HCT116 (cell line): ENCODE measurements around the gene MCL1. TPM values are rescaled to one million over a fixed set of nuclear protein-coding genes. Genes with fewer than 3 reads are reported as not detected.
A peak's percentile ranks its signal among the peaks of the same experiment; 100 is the strongest.

Experiments used
- ATAC-seq: fragments of 200-7000 bp; cut with Tn5 transposase; 2 replicates; pipeline ENCODE4 v1.9.1; 2020; ENCODE audit warnings: mild to moderate bottlenecking, moderate library complexity
- BruUV-seq: library from RNA; stranded (reverse); fragments of 400-500 nt; replicated peaks from 2 replicates; lab custom pipeline; 2021; lab: Mats Ljungman, UMichigan
- CTCF ChIA-PET: fragments of 300-600 bp; sonication (Branson Sonifier 250); formaldehyde crosslinking; loops from one replicate; lab custom pipeline; 2021; ENCODE audit warnings: antibody characterized with exemption; lab: Charles Lee
- POLR2A ChIA-PET: fragments of 300-600, 350-600 bp; sonication (Branson Sonifier 250); formaldehyde crosslinking; loops from one replicate; lab custom pipeline; 2021; ENCODE audit warnings: antibody characterized with exemption; lab: Charles Lee
- RAD21 ChIA-PET, 2 experiments: fragments of 300-600 bp; sonication (Branson Sonifier 250); formaldehyde crosslinking; loops; one replicate each; lab custom pipeline; 2023; ENCODE audit warnings: low total read pairs in 2 of 2; ENCODE audit not compliant: uncharacterized antibody in 2 of 2, unreplicated experiment in 2 of 2, low non-redundant PET in 1 of 2; lab: Charles Lee
- DNase-seq: peaks from one replicate; pipeline ENCODE4 v3.0.0-alpha.2; 2010; ENCODE audit warnings: low read depth, low spot score
- H2AFZ ChIP-seq: fragments of 200-600 bp; shearing (Covaris generic), sonication (generic); 2 replicates; pipeline ENCODE4 v1.6.1; 2017; ENCODE audit warnings: low read depth, mixed run types, mixed read lengths, antibody characterized with exemption, low read length; ENCODE audit not compliant: poor library complexity, severe bottlenecking
- H3K27ac ChIP-seq: 2 replicates; pipeline ENCODE4 v1.5.1; 2012; ENCODE audit warnings: low read depth, low read length
- H3K27me3 ChIP-seq: fragments of 200-600 bp; sonication (generic); 2 replicates; pipeline ENCODE4 v1.6.1; 2016; ENCODE audit warnings: mixed run types, low read length, mixed read lengths; ENCODE audit not compliant: insufficient read depth
- H3K36me3 ChIP-seq, 2 experiments: fragments of 200-500 bp in 1 of 2; fragments of 200-600 bp in 1 of 2; sonication (Bioruptor generic) in 1 of 2; sonication (generic) in 1 of 2; 2 replicates each; pipeline versions ENCODE4 v1.5.1 to v1.6.1; 2014 to 2016; ENCODE audit warnings: low read length in 2 of 2, inconsistent platforms in 1 of 2, mixed read lengths in 1 of 2, mixed run types in 1 of 2; ENCODE audit not compliant: insufficient read depth in 2 of 2, control insufficient read depth in 1 of 2
- H3K4me1 ChIP-seq, 2 experiments: fragments of 200-600 bp in 1 of 2; sonication (generic) in 1 of 2; 2 replicates each; pipeline versions ENCODE4 v1.5.1 to v1.6.1; 2012 to 2017; ENCODE audit warnings: low read length in 2 of 2, inconsistent platforms in 1 of 2, mild to moderate bottlenecking in 1 of 2, mixed read lengths in 1 of 2, mixed run types in 1 of 2, moderate library complexity in 1 of 2; ENCODE audit not compliant: insufficient read depth in 2 of 2, control insufficient read depth in 1 of 2
- H3K4me2 ChIP-seq: fragments of 200-600 bp; sonication (generic); 2 replicates; pipeline ENCODE4 v1.6.1; 2017; ENCODE audit warnings: mixed run types, low read length, mixed read lengths
- H3K4me3 ChIP-seq, 2 experiments: fragments of 200-600 bp in 1 of 2; sonication (generic) in 1 of 2; replicated peaks in 1 of 2; 2 replicates each; pipeline ENCODE4 v1.5.1; 2011 to 2016; ENCODE audit warnings: low read length in 2 of 2, control low read depth in 1 of 2, low read depth in 1 of 2, mild to moderate bottlenecking in 1 of 2, mixed read lengths in 1 of 2, mixed run types in 1 of 2
- H3K79me2 ChIP-seq: fragments of 200-600 bp; sonication (generic); 2 replicates; pipeline ENCODE4 v1.6.1; 2017; ENCODE audit warnings: mild to moderate bottlenecking, mixed run types, low read length, moderate library complexity, mixed read lengths; ENCODE audit not compliant: insufficient read depth
- H3K9ac ChIP-seq: fragments of 200-600 bp; sonication (generic); 2 replicates; pipeline ENCODE4 v1.6.1; 2016; ENCODE audit warnings: low read length, mixed read lengths
- H3K9me2 ChIP-seq: fragments of 200-600 bp; sonication (generic), shearing (Covaris generic); 2 replicates; pipeline ENCODE4 v1.6.1; 2017; ENCODE audit warnings: mixed run types, mild to moderate bottlenecking, moderate library complexity; ENCODE audit not compliant: insufficient read depth
- H3K9me3 ChIP-seq, 2 experiments: fragments of 200-500 bp in 1 of 2; fragments of 200-600 bp in 1 of 2; sonication (Bioruptor generic) in 1 of 2; sonication (generic) in 1 of 2; 2 replicates each; pipeline ENCODE4 v1.6.1; 2014 to 2017; ENCODE audit warnings: low read length in 2 of 2, mixed read lengths in 2 of 2, inconsistent platforms in 1 of 2, low read depth in 1 of 2, mild to moderate bottlenecking in 1 of 2, mixed run types in 1 of 2, moderate library complexity in 1 of 2; ENCODE audit not compliant: control insufficient read depth in 1 of 2, insufficient read depth in 1 of 2
- H4K20me1 ChIP-seq: fragments of 200-600 bp; sonication (generic), shearing (Covaris generic); 2 replicates; pipeline ENCODE4 v1.6.1; 2017; ENCODE audit warnings: mixed run types, mild to moderate bottlenecking, moderate library complexity; ENCODE audit not compliant: insufficient read depth
- CEBPB ChIP-seq: IDR thresholded peaks from 2 replicates; pipeline ENCODE4 v1.6.1; 2012; ENCODE audit warnings: low read depth
- EGR1 ChIP-seq: IDR thresholded peaks from 2 replicates; pipeline ENCODE4 v1.6.1; 2012; ENCODE audit warnings: low read depth
- EZH2 ChIP-seq: fragments of 200-600 bp; sonication (generic); IDR thresholded peaks from 2 replicates; pipeline ENCODE4 v1.6.1; 2017; ENCODE audit warnings: antibody characterized with exemption, mixed run types
- EZH2phosphoT487 ChIP-seq: fragments of 200-600 bp; IDR thresholded peaks from 2 replicates; pipeline ENCODE4 v1.6.1; 2018; ENCODE audit warnings: antibody characterized with exemption, borderline replicate concordance
- FOSL1 ChIP-seq: IDR thresholded peaks from 2 replicates; pipeline ENCODE4 v1.6.1; 2012; ENCODE audit warnings: low read depth
- JUND ChIP-seq: IDR thresholded peaks from 2 replicates; pipeline ENCODE4 v1.6.1; 2012
- POLR2A ChIP-seq: IDR thresholded peaks from 2 replicates; pipeline ENCODE4 v1.7.0; 2011; ENCODE audit warnings: borderline replicate concordance; ENCODE audit not compliant: insufficient read depth, insufficient read length; ENCODE audit errors: extremely low read depth
- POLR2AphosphoS5 ChIP-seq: IDR thresholded peaks from 2 replicates; pipeline ENCODE4 v1.6.1; 2011; ENCODE audit warnings: mild to moderate bottlenecking, low read depth, low read length, moderate library complexity
- RAD21 ChIP-seq: IDR thresholded peaks from 2 replicates; pipeline ENCODE4 v1.6.1; 2012; ENCODE audit warnings: low read depth, mild to moderate bottlenecking
- SIN3A ChIP-seq: IDR thresholded peaks from 2 replicates; pipeline ENCODE4 v1.6.1; 2012; ENCODE audit warnings: low read depth
- SP1 ChIP-seq: IDR thresholded peaks from 2 replicates; pipeline ENCODE4 v1.6.1; 2012; ENCODE audit warnings: low read depth
- SRF ChIP-seq: IDR thresholded peaks from 2 replicates; pipeline ENCODE4 v1.6.1; 2012; ENCODE audit warnings: low read depth
- TCF7L2 ChIP-seq: IDR thresholded peaks from 2 replicates; pipeline ENCODE4 v1.7.0; 2011; ENCODE audit warnings: borderline replicate concordance, inconsistent platforms; ENCODE audit not compliant: insufficient read depth, insufficient read length; ENCODE audit errors: extremely low read depth
- YY1 ChIP-seq: IDR thresholded peaks from 2 replicates; pipeline ENCODE4 v1.6.1; 2011; ENCODE audit warnings: low read length, low read depth, moderate library complexity, mild to moderate bottlenecking; ENCODE audit not compliant: insufficient replicate concordance; ENCODE audit errors: extremely low read depth
- ZFX ChIP-seq: fragments of 450-650 bp; IDR thresholded peaks from 2 replicates; pipeline ENCODE4 v1.6.1; 2017
- intact Hi-C: fragments of 100-400 bp; cut with micrococcal nuclease; formaldehyde crosslinking; loops from 2 replicates; pipeline ENCODE4 v1.10.0; 2022
- total RNA-seq: library from RNA; stranded (reverse); gene quantifications from one replicate; pipeline ENCODE4 v1.2.1, GENCODE V29; 2021; ENCODE audit not compliant: unreplicated experiment
- TF ChIP-seq, protein P1 (sequence below): IDR thresholded peaks from 2 replicates; pipeline ENCODE4 v1.6.1; 2012
- TF ChIP-seq, protein P2 (sequence below): IDR thresholded peaks from 2 replicates; pipeline ENCODE4 v1.6.1; 2012
- TF ChIP-seq, protein P3 (sequence below): IDR thresholded peaks from 2 replicates; pipeline ENCODE4 v1.6.1; 2011; ENCODE audit warnings: mild to moderate bottlenecking, low read length, moderate library complexity; ENCODE audit not compliant: insufficient replicate concordance; ENCODE audit errors: extremely low read depth

The MCL1 gene
- total RNA-seq, 1 experiment from 2014 or later = 146 TPM

- CTCF ChIA-PET = interaction anchor here (0.6 to 1.7 kb wide), 2 partner anchors 25 to 72 kb away, joined by 3 to 4 read pairs; partner anchors contain the start of gene MCL1
- intact Hi-C loops = no loop called here
These were observed 24.8 kb upstream of the MCL1 start for GRCh38 chr1:150604226-150604588.

DNA sequence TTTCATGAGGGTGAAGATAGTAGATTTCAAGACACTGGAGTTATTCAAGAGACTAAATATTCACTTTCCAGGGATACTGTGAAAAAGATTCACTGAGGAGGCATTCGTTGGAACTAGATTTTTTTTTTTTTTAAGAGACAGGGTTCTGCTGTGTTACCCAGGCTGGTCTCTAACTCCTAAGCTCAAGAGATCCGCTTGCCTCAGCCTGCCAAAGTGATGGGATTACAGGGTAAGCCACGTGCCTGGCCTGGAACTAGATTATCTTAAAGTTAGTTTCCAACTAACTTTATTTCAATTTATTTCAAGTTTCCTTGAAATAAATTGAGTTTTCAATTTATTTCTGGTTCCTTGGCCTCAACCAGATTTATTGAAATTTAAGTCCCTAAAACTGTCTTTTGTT, 24.3 kb upstream of the MCL1 start:
- ATAC-seq = no peak
- POLR2A ChIA-PET = interaction anchor here (0.6 to 3.5 kb wide), 5 partner anchors 11 to 894 kb away, joined by 3 to 31 read pairs (median 5); partner anchors contain the start of genes ENSA and MCL1

More at GRCh38 chr1:150604226-150604588, 24.8 kb upstream of the MCL1 start:
- peaks cover 20 to 36% of the 10 kb centered on the region in 2 experiments for H3K4me1 ChIP-seq
- no peaks in the 10 kb centered on the region for H3K27me3 ChIP-seq
- no peak for DNase-seq
- peak overlapping the region; percentile 56 for H3K9ac ChIP-seq
- no peaks in the 10 kb centered on the region for H3K79me2 ChIP-seq
- RAD21 ChIA-PET = no interaction called here
- H3K36me3 ChIP-seq = no peaks in the 10 kb centered on the region
- no peaks in the 10 kb centered on the region for H3K9me3 ChIP-seq
- no peaks in the 10 kb centered on the region for H3K9me2 ChIP-seq
- H3K27ac ChIP-seq = peak overlapping the region; percentile 87
- POLR2A ChIA-PET = interaction anchor here (0.6 to 3.5 kb wide), 6 partner anchors 15 to 894 kb away, joined by 3 to 31 read pairs (median 5); partner anchors contain the start of genes ENSA and MCL1
- H3K4me3 ChIP-seq = peak overlapping the region in 1 of 2 experiments; percentile 33; a peak in 2 of 4 replicates
- no peaks in the 10 kb centered on the region for H4K20me1 ChIP-seq
- TF ChIP-seq, protein P1, sequence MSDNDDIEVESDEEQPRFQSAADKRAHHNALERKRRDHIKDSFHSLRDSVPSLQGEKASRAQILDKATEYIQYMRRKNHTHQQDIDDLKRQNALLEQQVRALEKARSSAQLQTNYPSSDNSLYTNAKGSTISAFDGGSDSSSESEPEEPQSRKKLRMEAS = no peak
- TF ChIP-seq EZH2 (no peak), CEBPB (no peak), POLR2AphosphoS5 (no peak)
- no peak overlapping the region for H2AFZ ChIP-seq
- ATAC-seq = no peak
- TSS peak; percentile 92 for BruUV-seq
- peak overlapping the region; percentile 68 for H3K4me2 ChIP-seq

More for the DNA sequence above, 24.3 kb upstream of the MCL1 start:
- Histone ChIP-seq H3K27ac (peak overlapping the region; percentile 87), H3K79me2 (no peaks in the 10 kb centered on the region), H3K4me2 (peak overlapping the region; percentile 68), H3K9me3 (no peaks in the 10 kb centered on the region), H3K9me2 (no peaks in the 10 kb centered on the region), H3K9ac (peak overlapping the region; percentile 56; the same call in 1 of the 2 replicates), H3K4me1 (peaks cover 20 to 38% of the 10 kb centered on the region in 2 experiments), H3K27me3 (no peaks in the 10 kb centered on the region), H3K36me3 (no peaks in the 10 kb centered on the region), H2AFZ (no peak overlapping the region), H4K20me1 (no peaks in the 10 kb centered on the region), H3K4me3 (no peak overlapping the region)
- TF ChIP-seq SP1 (no peak), FOSL1 (no peak), EZH2phosphoT487 (no peak), TCF7L2 (no peak), JUND (no peak), ZFX (no peak), RAD21 (no peak), SIN3A (no peak), YY1 (no peak), POLR2A (no peak), SRF (no peak), EGR1 (no peak)
- TF ChIP-seq, protein P2, sequence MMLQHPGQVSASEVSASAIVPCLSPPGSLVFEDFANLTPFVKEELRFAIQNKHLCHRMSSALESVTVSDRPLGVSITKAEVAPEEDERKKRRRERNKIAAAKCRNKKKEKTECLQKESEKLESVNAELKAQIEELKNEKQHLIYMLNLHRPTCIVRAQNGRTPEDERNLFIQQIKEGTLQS = no peak
- TF ChIP-seq, protein P3, sequence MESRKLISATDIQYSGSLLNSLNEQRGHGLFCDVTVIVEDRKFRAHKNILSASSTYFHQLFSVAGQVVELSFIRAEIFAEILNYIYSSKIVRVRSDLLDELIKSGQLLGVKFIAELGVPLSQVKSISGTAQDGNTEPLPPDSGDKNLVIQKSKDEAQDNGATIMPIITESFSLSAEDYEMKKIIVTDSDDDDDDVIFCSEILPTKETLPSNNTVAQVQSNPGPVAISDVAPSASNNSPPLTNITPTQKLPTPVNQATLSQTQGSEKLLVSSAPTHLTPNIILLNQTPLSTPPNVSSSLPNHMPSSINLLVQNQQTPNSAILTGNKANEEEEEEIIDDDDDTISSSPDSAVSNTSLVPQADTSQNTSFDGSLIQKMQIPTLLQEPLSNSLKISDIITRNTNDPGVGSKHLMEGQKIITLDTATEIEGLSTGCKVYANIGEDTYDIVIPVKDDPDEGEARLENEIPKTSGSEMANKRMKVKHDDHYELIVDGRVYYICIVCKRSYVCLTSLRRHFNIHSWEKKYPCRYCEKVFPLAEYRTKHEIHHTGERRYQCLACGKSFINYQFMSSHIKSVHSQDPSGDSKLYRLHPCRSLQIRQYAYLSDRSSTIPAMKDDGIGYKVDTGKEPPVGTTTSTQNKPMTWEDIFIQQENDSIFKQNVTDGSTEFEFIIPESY = no peak
- CTCF ChIA-PET = interaction anchor here (0.6 to 1.2 kb wide), 3 partner anchors 16 to 71 kb away, joined by 3 read pairs; no protein-coding TSS in a partner anchor
- intact Hi-C loops = no loop called here
- DNase-seq = no peak
- RAD21 ChIA-PET = no interaction called here
- BruUV-seq = no TSS peak
